Subcutaneous abdominal adipose tissue (tissue), 5 donors: Measurements from ENCODE around the gene DPYD.

Source experiments
- H3K27ac ChIP-seq: one replicate; pipeline ENCODE4 v1.7.0; 2013; ENCODE audit warnings: low read depth, mild to moderate bottlenecking, inconsistent platforms, low read length, moderate library complexity
- H3K27me3 ChIP-seq, 5 donors: one replicate each; pipeline ENCODE4 v1.7.0; 2013; ENCODE audit warnings: low read length in 5 of 5, inconsistent platforms in 1 of 5; ENCODE audit not compliant: control insufficient read depth in 5 of 5, insufficient read depth in 4 of 5
- H3K36me3 ChIP-seq, 5 donors: one replicate each; pipeline ENCODE4 v1.7.0; 2013; ENCODE audit warnings: low read length in 5 of 5; ENCODE audit not compliant: control insufficient read depth in 5 of 5, insufficient read depth in 5 of 5
- H3K4me1 ChIP-seq, 5 donors: one replicate each; pipeline ENCODE4 v1.7.0; 2013; ENCODE audit warnings: low read length in 5 of 5, mild to moderate bottlenecking in 3 of 5, moderate library complexity in 1 of 5; ENCODE audit not compliant: control insufficient read depth in 5 of 5, insufficient read depth in 5 of 5
- H3K4me3 ChIP-seq, 5 donors: one replicate each; pipeline ENCODE4 v1.7.0; 2013; ENCODE audit warnings: low read length in 5 of 5, low read depth in 1 of 5
- H3K9ac ChIP-seq, 5 donors: one replicate each; pipeline ENCODE4 v1.7.0; 2013; ENCODE audit warnings: low read length in 5 of 5, mild to moderate bottlenecking in 4 of 5, moderate library complexity in 3 of 5
- H3K9me3 ChIP-seq, 5 donors: one replicate each; pipeline ENCODE4 v1.7.0; 2013; ENCODE audit warnings: low read length in 5 of 5; ENCODE audit not compliant: control insufficient read depth in 5 of 5
- donor health status: healthy.
- donor health status: healthy.
- donor health status: healthy.
- donor health status: healthy.
- donor health status: healthy.

Gene DPYD

DNA sequence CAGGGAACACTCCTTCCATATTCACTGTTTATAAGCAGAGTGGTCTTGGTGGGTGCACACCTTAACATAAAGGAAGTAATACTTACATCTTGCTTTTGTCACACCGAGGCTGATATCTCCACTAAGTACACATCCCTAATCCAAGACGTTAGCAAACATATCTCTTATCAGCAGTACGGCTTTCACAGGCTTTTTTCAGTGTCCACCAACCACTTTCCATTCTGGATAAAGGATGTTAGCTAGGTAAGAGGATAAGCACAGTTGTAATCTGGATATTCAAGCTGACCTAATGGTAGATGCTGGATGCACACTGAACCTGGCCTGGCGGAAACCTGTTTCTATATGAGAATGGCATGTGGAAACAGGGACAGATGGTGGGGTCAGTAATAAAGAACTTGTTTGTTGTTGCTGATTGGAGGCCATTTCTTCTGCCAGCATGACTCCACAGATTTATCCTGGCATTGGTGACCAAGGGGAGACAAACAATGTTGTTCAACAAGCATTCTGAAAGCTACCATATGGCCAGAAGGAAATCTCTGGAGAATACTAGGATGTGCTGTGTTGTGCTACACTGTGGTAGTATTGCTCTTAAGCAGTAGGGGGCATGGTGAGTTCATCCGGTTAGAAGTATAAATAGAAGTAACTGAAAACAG is 782.8 kb downstream of the DPYD start:
- Histone ChIP-seq H3K9me3 (no peaks in the 10 kb centered on the region), H3K27ac (no peak overlapping the region), H3K27me3 (no peaks in the 10 kb centered on the region), H3K9ac (no peak overlapping the region), H3K4me3 (peak overlapping the region; percentile 21 to 37 (median 24)), H3K36me3 (peaks cover 0 to 5% (median 0%) of the 10 kb centered on the region in 5 donors), H3K4me1 (peaks cover 0 to 9% (median 9%) of the 10 kb centered on the region in 5 donors)

DNA sequence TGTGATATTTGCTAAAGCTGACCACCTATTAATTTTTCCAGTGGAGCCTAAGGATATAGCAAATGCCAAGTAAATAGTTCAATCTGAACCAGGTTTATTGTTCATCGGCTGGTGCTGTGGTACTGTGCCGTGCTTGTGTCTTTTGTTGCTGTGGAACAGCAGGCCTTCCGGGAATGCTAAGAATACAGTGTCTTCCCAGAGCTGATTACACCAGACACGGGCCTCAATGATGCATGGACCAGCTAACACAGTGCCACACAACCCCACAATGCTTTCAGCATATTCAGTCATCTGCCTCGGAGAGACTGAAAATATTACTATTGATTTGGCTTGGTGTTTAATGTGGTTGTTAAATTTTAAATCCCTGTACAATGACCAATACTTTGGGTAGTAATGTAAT is 783.8 kb downstream of the DPYD start:
- Histone ChIP-seq H3K9me3 (no peaks in the 10 kb centered on the region), H3K4me1 (peaks cover 0 to 9% (median 9%) of the 10 kb centered on the region in 5 donors), H3K4me3 (no peak overlapping the region), H3K27me3 (no peaks in the 10 kb centered on the region), H3K9ac (no peak overlapping the region), H3K27ac (no peak overlapping the region), H3K36me3 (peaks cover 0 to 5% (median 0%) of the 10 kb centered on the region in 5 donors)

DNA sequence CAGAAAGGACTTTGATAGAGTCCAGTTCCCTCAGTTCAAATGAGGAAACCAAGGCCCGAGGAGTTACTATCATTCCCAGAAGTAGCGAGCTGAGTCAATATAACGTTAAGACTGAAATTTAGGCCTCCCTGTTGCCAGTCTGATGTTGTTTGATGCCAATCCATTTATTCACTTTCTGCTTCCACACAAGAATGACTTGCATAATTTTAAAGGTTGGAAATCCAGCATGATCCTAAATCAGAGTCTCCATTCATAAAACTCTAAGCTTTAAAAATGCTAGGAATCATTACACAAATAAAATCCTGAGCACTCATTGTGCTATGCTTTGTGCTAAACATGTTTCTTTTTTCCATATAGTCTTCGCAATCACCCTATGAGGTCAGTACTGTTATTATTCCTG is 784.9 kb downstream of the DPYD start:
- Histone ChIP-seq H3K9me3 (no peaks in the 10 kb centered on the region), H3K4me3 (no peak overlapping the region), H3K4me1 (peaks cover 0 to 9% (median 9%) of the 10 kb centered on the region in 5 donors), H3K27ac (no peak overlapping the region), H3K27me3 (no peaks in the 10 kb centered on the region), H3K9ac (no peak overlapping the region), H3K36me3 (peaks cover 0 to 9% (median 5%) of the 10 kb centered on the region in 5 donors)

DNA sequence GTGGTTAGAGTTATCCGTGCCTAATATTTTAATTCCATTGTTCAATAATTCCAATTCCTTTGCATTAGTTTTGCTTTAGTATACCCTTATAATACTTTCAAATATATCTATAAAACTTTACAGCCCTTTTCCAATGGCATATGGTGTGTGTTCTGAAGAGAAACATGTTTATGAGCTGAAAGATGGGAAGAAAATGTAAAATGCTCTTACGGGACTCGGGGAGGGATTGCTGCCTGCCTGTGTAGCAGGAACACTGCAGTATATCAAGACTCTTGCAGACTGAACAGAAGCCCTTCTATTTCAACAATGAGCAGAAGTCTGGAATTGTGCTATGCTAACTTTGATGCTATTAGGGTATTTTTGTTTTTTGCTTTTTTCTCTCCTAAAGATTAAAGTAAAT is 792.4 kb downstream of the DPYD start:
- peaks cover 0 to 6% (median 5%) of the 10 kb centered on the region in 5 donors for H3K36me3 ChIP-seq
- no peaks in the 10 kb centered on the region for H3K27me3 ChIP-seq
- H3K27ac ChIP-seq, result no peak overlapping the region
- no peak overlapping the region for H3K9ac ChIP-seq
- H3K9me3 ChIP-seq, result no peaks in the 10 kb centered on the region
- H3K4me1 ChIP-seq, result no peaks in the 10 kb centered on the region
- H3K4me3 ChIP-seq, result no peak overlapping the region

DNA sequence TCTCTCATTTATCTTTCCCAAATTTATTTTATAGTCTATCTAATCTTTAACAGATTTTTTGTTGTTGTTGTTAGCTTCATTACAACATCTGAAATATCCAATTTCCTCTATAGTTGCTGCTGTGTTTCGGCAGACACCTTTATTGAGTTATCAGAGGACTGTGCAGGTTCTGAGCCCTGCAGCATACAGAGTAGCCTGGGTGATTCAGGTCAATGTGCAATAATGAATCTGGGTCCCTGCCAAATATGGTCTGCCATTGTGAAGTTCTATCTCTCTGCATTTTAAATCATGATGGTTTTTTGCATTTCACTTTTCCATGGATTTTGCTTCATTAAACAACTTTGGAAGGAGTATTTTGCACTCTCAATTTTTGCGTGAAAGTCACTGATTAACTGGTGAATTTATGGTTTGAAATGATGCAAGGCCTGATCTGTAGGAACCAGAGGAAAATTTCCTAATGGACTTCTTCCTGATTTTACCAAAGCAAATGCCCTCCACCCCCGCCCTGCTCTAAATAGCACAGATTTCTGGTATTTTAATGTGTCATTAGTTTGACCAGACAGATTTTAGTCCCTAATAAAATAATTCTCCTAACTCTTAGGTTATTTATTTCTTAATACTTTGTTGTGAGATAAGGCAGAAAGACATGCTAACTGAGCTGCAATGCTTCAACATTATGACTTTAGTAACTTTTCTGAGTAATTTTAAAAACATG is 797.0 kb downstream of the DPYD start:
- Histone ChIP-seq H3K36me3 (peaks cover 0 to 6% (median 0%) of the 10 kb centered on the region in 5 donors), H3K4me1 (no peaks in the 10 kb centered on the region), H3K4me3 (no peak overlapping the region), H3K27me3 (no peaks in the 10 kb centered on the region), H3K27ac (no peak overlapping the region), H3K9me3 (no peaks in the 10 kb centered on the region), H3K9ac (no peak overlapping the region)

DNA sequence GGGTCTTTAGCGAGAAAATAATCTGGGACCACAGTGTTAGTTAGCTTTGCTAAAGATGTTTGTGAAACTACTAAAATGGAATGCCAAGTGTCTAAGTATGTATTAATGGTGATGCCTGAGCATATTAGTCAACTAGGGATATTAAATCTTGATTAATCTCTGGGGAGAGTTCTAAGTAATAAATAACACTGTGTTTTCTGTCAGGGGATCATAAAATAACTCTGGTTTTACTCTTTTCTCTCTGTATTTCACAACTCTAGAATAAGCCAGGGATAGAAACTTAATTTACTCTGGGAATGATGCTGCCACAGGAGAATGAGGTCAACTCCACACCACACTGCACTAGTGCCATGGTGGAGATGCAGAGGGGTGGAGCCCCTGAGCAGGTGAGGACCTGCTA is 800.0 kb downstream of the DPYD start:
- H3K36me3 ChIP-seq, result peaks cover 0 to 6% (median 0%) of the 10 kb centered on the region in 5 donors
- no peak overlapping the region for H3K4me3 ChIP-seq
- no peaks in the 10 kb centered on the region for H3K9me3 ChIP-seq
- H3K27ac ChIP-seq, result no peak overlapping the region
- H3K9ac ChIP-seq, result no peak overlapping the region
- no peaks in the 10 kb centered on the region for H3K27me3 ChIP-seq
- H3K4me1 ChIP-seq, result no peaks in the 10 kb centered on the region

DNA sequence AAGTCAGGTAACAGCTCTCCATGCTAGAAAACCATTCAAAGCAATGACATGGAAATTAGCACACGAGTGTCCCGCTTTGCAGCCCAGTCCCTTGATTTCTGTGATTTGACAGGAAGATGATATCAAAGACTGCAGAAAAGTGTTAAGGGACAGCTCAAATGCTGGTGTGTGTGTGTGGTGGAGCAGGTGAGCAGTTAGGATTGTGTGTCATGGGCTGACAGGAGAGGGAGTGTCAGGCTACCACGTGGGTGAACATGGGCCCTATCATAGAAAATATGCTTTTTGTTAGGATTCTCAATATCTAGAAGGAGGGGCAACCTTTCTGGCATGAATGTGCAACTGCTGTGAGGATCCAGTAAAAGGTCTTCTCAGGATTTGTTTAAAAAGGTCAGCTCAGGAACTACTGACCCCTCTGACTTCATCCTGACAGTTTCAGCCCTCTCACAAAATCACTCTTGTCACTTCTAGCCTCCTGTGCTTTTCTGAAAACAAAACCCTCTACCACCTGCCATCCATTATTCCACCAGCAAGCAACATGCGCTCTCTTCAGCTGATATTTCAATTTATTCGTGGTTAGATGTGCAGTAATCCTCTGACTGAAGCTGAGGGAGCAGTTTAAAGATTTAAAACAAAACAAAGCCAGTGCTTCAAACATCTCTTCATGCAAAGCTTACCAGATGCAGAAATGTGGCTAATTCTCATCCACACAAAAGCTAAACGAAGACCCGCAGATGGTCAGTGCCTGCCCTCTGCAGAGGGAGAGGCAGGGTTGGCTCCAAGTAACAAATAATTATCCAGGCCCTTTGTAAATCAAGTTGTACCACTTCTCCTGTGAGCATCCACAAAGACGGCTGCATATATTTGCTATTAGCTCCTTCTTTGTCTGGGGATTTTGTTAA is 801.3 kb downstream of the DPYD start:
- no peaks in the 10 kb centered on the region for H3K4me1 ChIP-seq
- peaks cover 0 to 6% (median 0%) of the 10 kb centered on the region in 5 donors for H3K36me3 ChIP-seq
- no peaks in the 10 kb centered on the region for H3K27me3 ChIP-seq
- no peaks in the 10 kb centered on the region for H3K9me3 ChIP-seq
- H3K27ac ChIP-seq, result no peak overlapping the region
- H3K9ac ChIP-seq, result no peak overlapping the region
- H3K4me3 ChIP-seq, result no peak overlapping the region

DNA sequence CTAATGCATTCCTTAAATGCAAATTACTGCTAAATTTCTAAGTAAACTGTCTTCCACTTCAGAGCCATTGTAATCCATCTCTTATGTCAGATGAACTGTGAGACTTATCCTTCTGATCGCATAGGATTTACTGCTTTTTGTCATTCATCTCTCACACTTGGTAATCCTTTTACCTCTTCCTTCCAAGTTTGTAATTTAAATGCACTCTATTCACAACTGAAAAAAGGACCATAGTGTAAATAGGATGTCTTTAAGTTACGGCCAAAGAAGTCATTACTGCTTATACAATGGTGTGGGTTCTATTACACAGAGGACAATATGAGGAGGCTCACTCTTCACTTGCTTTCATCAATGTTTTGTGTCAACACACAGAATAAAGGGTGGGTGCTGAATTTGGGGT is 806.0 kb downstream of the DPYD start:
- Histone ChIP-seq H3K27me3 (no peaks in the 10 kb centered on the region), H3K27ac (no peak overlapping the region), H3K36me3 (peaks cover 0 to 2% (median 0%) of the 10 kb centered on the region in 5 donors), H3K9me3 (no peaks in the 10 kb centered on the region), H3K4me3 (no peak overlapping the region), H3K4me1 (no peaks in the 10 kb centered on the region), H3K9ac (no peak overlapping the region)

DNA sequence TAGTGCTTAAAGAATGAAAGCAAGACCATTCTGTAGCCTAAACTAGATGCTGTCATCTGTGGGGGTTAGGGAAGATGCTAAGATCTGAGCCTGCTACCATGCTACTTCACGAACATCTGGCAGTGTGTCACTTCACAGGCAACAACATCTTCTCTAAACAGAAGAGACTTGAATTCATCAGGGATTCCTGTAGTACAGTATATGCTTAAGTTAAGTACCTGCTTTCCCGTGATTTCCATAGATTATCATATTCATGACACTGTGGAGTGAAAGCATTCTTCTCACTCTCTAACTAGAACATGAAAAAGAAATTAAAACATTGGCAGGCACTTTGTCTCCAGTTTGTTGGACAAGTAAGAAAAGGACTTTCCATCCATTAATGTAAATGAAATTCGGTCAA is 808.4 kb downstream of the DPYD start:
- no peak overlapping the region for H3K4me3 ChIP-seq
- no peak overlapping the region for H3K27ac ChIP-seq
- H3K36me3 ChIP-seq, result peaks cover 0 to 2% (median 0%) of the 10 kb centered on the region in 5 donors
- no peak overlapping the region for H3K9ac ChIP-seq
- H3K9me3 ChIP-seq, result no peaks in the 10 kb centered on the region
- no peaks in the 10 kb centered on the region for H3K27me3 ChIP-seq
- no peaks in the 10 kb centered on the region for H3K4me1 ChIP-seq

DNA sequence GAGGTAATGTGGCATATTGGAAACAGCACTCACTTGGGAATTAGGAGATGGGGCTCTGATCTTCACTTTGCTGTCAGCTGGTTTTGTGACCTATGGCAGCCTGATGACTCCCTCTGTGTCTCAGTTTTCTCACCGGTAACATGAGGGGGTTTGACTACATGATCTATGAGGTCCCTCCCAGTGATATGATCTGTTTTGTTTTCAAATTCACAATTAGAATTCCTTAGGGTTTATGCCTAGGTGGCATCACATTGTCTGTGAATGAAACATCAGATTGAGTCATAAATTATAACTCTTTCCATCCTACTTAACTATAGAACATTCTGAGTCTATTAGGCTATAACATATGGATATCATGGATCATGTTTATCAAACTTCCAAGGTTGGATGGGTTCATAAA is 812.7 kb downstream of the DPYD start:
- Histone ChIP-seq H3K4me1 (no peaks in the 10 kb centered on the region), H3K9ac (no peak overlapping the region), H3K27me3 (no peaks in the 10 kb centered on the region), H3K9me3 (no peaks in the 10 kb centered on the region), H3K27ac (no peak overlapping the region), H3K36me3 (peaks cover 0 to 7% (median 0%) of the 10 kb centered on the region in 5 donors), H3K4me3 (no peak overlapping the region)
